Neural cell (in vitro differentiated cells): ENCODE measurements around the gene RBM8A. TPM values are rescaled to one million over a fixed set of nuclear protein-coding genes. Genes with fewer than 3 reads are reported as not detected.

Source experiments
- H2AFZ ChIP-seq: fragments of 200-600, 300-800 bp; sonication (generic), shearing (Covaris generic); 2 replicates; pipeline ENCODE4 v1.6.0; 2014; ENCODE audit warnings: low read depth, mild to moderate bottlenecking, antibody characterized with exemption, low read length, moderate library complexity
- H3F3A ChIP-seq: fragments of 200-600 bp; shearing (Covaris generic); 2 replicates; pipeline ENCODE4 v1.6.1; 2016; ENCODE audit warnings: mild to moderate bottlenecking, moderate library complexity, mixed read lengths, antibody characterized with exemption, low read length; ENCODE audit not compliant: insufficient read depth, poor library complexity, severe bottlenecking
- H3K27ac ChIP-seq: fragments of 200-600, 300-800 bp; sonication (generic), shearing (Covaris generic); 2 replicates; pipeline ENCODE4 v1.5.1; 2014; ENCODE audit warnings: mild to moderate bottlenecking, low read length, moderate library complexity
- H3K27me3 ChIP-seq: fragments of 300-800, 200-600 bp; sonication (generic), shearing (Covaris generic); 2 replicates; pipeline ENCODE4 v1.6.0; 2014; ENCODE audit warnings: mild to moderate bottlenecking, low read depth, low read length, moderate library complexity; ENCODE audit not compliant: insufficient read depth
- H3K36me3 ChIP-seq: fragments of 300-800, 200-600 bp; sonication (generic), shearing (Covaris generic); 2 replicates; pipeline ENCODE4 v1.5.1; 2014; ENCODE audit warnings: mild to moderate bottlenecking, antibody characterized with exemption, low read length, moderate library complexity; ENCODE audit not compliant: insufficient read depth
- H3K4me2 ChIP-seq: fragments of 300-800, 200-600 bp; sonication (generic), shearing (Covaris generic); 2 replicates; pipeline ENCODE4 v1.6.0; 2014; ENCODE audit warnings: mild to moderate bottlenecking, low read length
- H3K4me3 ChIP-seq: fragments of 300-800, 200-600 bp; sonication (generic), shearing (Covaris generic); 2 replicates; pipeline ENCODE4 v1.5.1; 2014; ENCODE audit warnings: mild to moderate bottlenecking, low read length, moderate library complexity
- H3K79me2 ChIP-seq: fragments of 200-600 bp; shearing (Covaris generic); replicated peaks from 2 replicates; pipeline ENCODE4 v1.6.0; 2014; ENCODE audit warnings: mild to moderate bottlenecking, low read length, moderate library complexity; ENCODE audit not compliant: insufficient read depth
- H3K9ac ChIP-seq: fragments of 300-800, 200-600 bp; sonication (generic), shearing (Covaris generic); 2 replicates; pipeline ENCODE4 v1.6.1; 2016; ENCODE audit warnings: mild to moderate bottlenecking, low read length, mixed read lengths
- H3K9me2 ChIP-seq: fragments of 200-600 bp; shearing (Covaris generic); 2 replicates; pipeline ENCODE4 v1.6.1; 2016; ENCODE audit warnings: mild to moderate bottlenecking, low read length, mixed read lengths; ENCODE audit not compliant: insufficient read depth
- H3K9me3 ChIP-seq: fragments of 200-600, 300-800 bp; sonication (generic), shearing (Covaris generic); 2 replicates; pipeline ENCODE4 v1.6.1; 2016; ENCODE audit warnings: mild to moderate bottlenecking, mixed run types, low read length, moderate library complexity, mixed read lengths
- H4K20me1 ChIP-seq: fragments of 200-600 bp; shearing (Covaris generic); 2 replicates; pipeline ENCODE4 v1.6.1; 2016; ENCODE audit warnings: mild to moderate bottlenecking, mixed run types; ENCODE audit not compliant: insufficient read depth
- CTCF ChIP-seq: fragments of 450-650 bp; IDR thresholded peaks from 2 replicates; pipeline ENCODE4 v1.5.1; 2014; ENCODE audit warnings: antibody characterized with exemption, mild to moderate bottlenecking, moderate library complexity; ENCODE audit not compliant: poor library complexity, severe bottlenecking
- EP300 ChIP-seq: fragments of 450-650 bp; conservative IDR thresholded peaks from 2 replicates; pipeline ENCODE4 v1.6.1; 2014; ENCODE audit warnings: antibody characterized with exemption, mild to moderate bottlenecking, moderate library complexity; ENCODE audit not compliant: poor library complexity, severe bottlenecking
- EZH2 ChIP-seq: fragments of 200-600, 300-800 bp; shearing (Covaris generic), sonication (generic); IDR thresholded peaks from 2 replicates; pipeline ENCODE4 v1.6.1; 2014; ENCODE audit warnings: antibody characterized with exemption, low read length, borderline replicate concordance, mild to moderate bottlenecking; ENCODE audit not compliant: insufficient read depth, poor library complexity, severe bottlenecking
- MXI1 ChIP-seq: fragments of 450-650 bp; conservative IDR thresholded peaks from 2 replicates; pipeline ENCODE4 v1.6.1; 2014; ENCODE audit warnings: antibody characterized with exemption, mild to moderate bottlenecking; ENCODE audit not compliant: poor library complexity, severe bottlenecking
- POLR2AphosphoS5 ChIP-seq: IDR thresholded peaks from 2 replicates; pipeline ENCODE4 v1.6.1; 2012
- RAD21 ChIP-seq: fragments of 450-650 bp; conservative IDR thresholded peaks from 2 replicates; pipeline ENCODE4 v1.6.1; 2014; ENCODE audit warnings: antibody characterized with exemption, mild to moderate bottlenecking, moderate library complexity
- REST ChIP-seq: IDR thresholded peaks from 2 replicates; pipeline ENCODE4 v1.6.1; 2012; ENCODE audit warnings: borderline replicate concordance
- SMC3 ChIP-seq: fragments of 450-650 bp; conservative IDR thresholded peaks from 2 replicates; pipeline ENCODE4 v1.6.1; 2014; ENCODE audit warnings: antibody characterized with exemption, mild to moderate bottlenecking, moderate library complexity; ENCODE audit not compliant: poor library complexity
- TAF1 ChIP-seq: IDR thresholded peaks from 2 replicates; pipeline ENCODE4 v1.6.1; 2012; ENCODE audit warnings: low read depth
- polyA plus RNA-seq: library from polyadenylated mRNA; depleted of rRNA; stranded (reverse); fragments of >200 nt; gene quantifications from 2 replicates; pipeline ENCODE4 v1.2.3, GENCODE V29; 2014

Gene RBM8A
- polyA plus RNA-seq, 1 donor from 2014 or later = 366 TPM

GRCh38 chr1:145893306-145894055, 33.8 kb downstream of the RBM8A start:
- Histone ChIP-seq H3K9me2 (no peaks in the 10 kb centered on the region), H3F3A (no peaks in the 10 kb centered on the region), H4K20me1 (no peaks in the 10 kb centered on the region), H3K4me3 (no peak overlapping the region), H3K27ac (no peak overlapping the region), H3K79me2 (no peaks in the 10 kb centered on the region), H2AFZ (no peak overlapping the region), H3K27me3 (no peaks in the 10 kb centered on the region), H3K36me3 (no peaks in the 10 kb centered on the region), H3K9ac (no peak overlapping the region), H3K9me3 (no peaks in the 10 kb centered on the region), H3K4me2 (no peak overlapping the region)
- no peak for TF ChIP-seq EP300
- no peak for TF ChIP-seq EZH2
- no peak for TF ChIP-seq SMC3
- TF ChIP-seq TAF1 = no peak
- no peak for TF ChIP-seq RAD21
- TF ChIP-seq MXI1 = no peak
- no peak for TF ChIP-seq REST
- TF ChIP-seq POLR2AphosphoS5 = no peak
- TF ChIP-seq CTCF = no peak

- Histone ChIP-seq H3K4me2 (no peak overlapping the region), H3K9ac (no peak overlapping the region), H3K27ac (no peak overlapping the region), H3K4me3 (no peak overlapping the region), H2AFZ (no peak overlapping the region), H3K79me2 (no peaks in the 10 kb centered on the region), H3K9me3 (no peaks in the 10 kb centered on the region), H4K20me1 (no peaks in the 10 kb centered on the region), H3F3A (no peaks in the 10 kb centered on the region), H3K9me2 (no peaks in the 10 kb centered on the region), H3K36me3 (no peaks in the 10 kb centered on the region), H3K27me3 (no peaks in the 10 kb centered on the region)
- TF ChIP-seq EZH2 = no peak
- no peak for TF ChIP-seq SMC3
- no peak for TF ChIP-seq CTCF
- TF ChIP-seq EP300 = no peak
- TF ChIP-seq MXI1 = no peak
- no peak for TF ChIP-seq POLR2AphosphoS5
- no peak for TF ChIP-seq TAF1
- TF ChIP-seq REST = no peak
- TF ChIP-seq RAD21 = no peak
These were observed 34.7 kb downstream of the RBM8A start for GRCh38 chr1:145892486-145893087.
